GM12864 (cell line): Measurements from ENCODE around the gene ZBTB22.
A peak's percentile ranks its signal among the peaks of the same experiment; 100 is the strongest.
"Not testable (repeated sequence)": the region's sequence is repeated elsewhere in the genome, so short reads cannot be mapped to it uniquely, and the experiment has no call there.

ENCODE experiments used
- DNase-seq: peaks from one replicate; pipeline ENCODE4 v3.0.0-alpha.2; 2011; ENCODE audit warnings: low read depth
- H3K4me3 ChIP-seq: 2 replicates; pipeline ENCODE4 v1.5.1; 2011; ENCODE audit warnings: mild to moderate bottlenecking, low read depth, low read length, control low read depth
- CTCF ChIP-seq: IDR thresholded peaks from 2 replicates; pipeline ENCODE4 v1.5.1; 2011; ENCODE audit warnings: low read depth, mild to moderate bottlenecking, moderate library complexity, low read length, control low read depth, inconsistent platforms; ENCODE audit errors: missing control alignments

Gene ZBTB22

GRCh38 chr6:33356295-33356694, 38.8 kb upstream of the ZBTB22 start:
- TF ChIP-seq CTCF, result no peak
- no peak overlapping the region for H3K4me3 ChIP-seq
- no peak for DNase-seq

GRCh38 chr6:33355860-33356259, 38.3 kb upstream of the ZBTB22 start:
- not testable (repeated sequence) for DNase-seq

GRCh38 chr6:33347816-33348215, 30.3 kb upstream of the ZBTB22 start:
- no peak for TF ChIP-seq CTCF
- no peak for DNase-seq
- no peak overlapping the region for H3K4me3 ChIP-seq

More at GRCh38 chr6:33355860-33356259, 38.3 kb upstream of the ZBTB22 start:
- H3K4me3 ChIP-seq, result not testable (repeated sequence)

GRCh38 chr6:33346972-33347371, 29.4 kb upstream of the ZBTB22 start:
- not testable (repeated sequence) for DNase-seq

GRCh38 chr6:33344701-33345697, 27.5 kb upstream of the ZBTB22 start:
- TF ChIP-seq CTCF, result peak; percentile 62
- peak; percentile 74 for DNase-seq
- peak overlapping the region; percentile 18; the same call in 1 of the 2 replicates for H3K4me3 ChIP-seq

More at GRCh38 chr6:33346972-33347371, 29.4 kb upstream of the ZBTB22 start:
- not testable (repeated sequence) for H3K4me3 ChIP-seq

- DNase-seq, result peak; percentile 78
Measured at GRCh38 chr6:33343953-33344611, 26.5 kb upstream of the ZBTB22 start.

GRCh38 chr6:33343606-33343952, 26.0 kb upstream of the ZBTB22 start:
- not testable (repeated sequence) for H3K4me3 ChIP-seq, DNase-seq

More at GRCh38 chr6:33343953-33344611, 26.5 kb upstream of the ZBTB22 start:
- no peak for TF ChIP-seq CTCF
- no peak overlapping the region for H3K4me3 ChIP-seq

GRCh38 chr6:33339193-33339592, 21.6 kb upstream of the ZBTB22 start:
- DNase-seq, result no peak
- H3K4me3 ChIP-seq, result no peak overlapping the region
- no peak for TF ChIP-seq CTCF
